Measurements from ENCODE around the gene ZBED2.

GRCh38 chr3:111594205-111594604, 941 bp downstream of the ZBED2 start:
- no peak for TF ChIP-seq CTCF (IDR thresholded peaks at IDR 0.05)
- no peak for TF ChIP-seq POLR2AphosphoS5 (IDR thresholded peaks at IDR 0.05; ENCODE audit: low read depth, low read length)
- TF ChIP-seq REST (IDR thresholded peaks at IDR 0.05; ENCODE audit: insufficient read depth in 1 of 2, low read depth in 2 of 2, low read length in 1 of 2): no peak

Data from Panc1 (cell line).